Loucy (cell line): ENCODE measurements around the gene TAOK2.

ENCODE experiments used
- H2AFZ ChIP-seq: fragments of 200-600 bp; sonication (generic); 2 replicates; pipeline ENCODE4 v1.6.0; 2016; ENCODE audit warnings: antibody characterized with exemption, mild to moderate bottlenecking, low read length, moderate library complexity
- H3F3A ChIP-seq: fragments of 200-600 bp; 2 replicates; pipeline ENCODE4 v1.6.0; 2016; ENCODE audit warnings: antibody characterized with exemption, low read depth, mild to moderate bottlenecking
- H3K27me3 ChIP-seq: fragments of 200-600 bp; sonication (generic); 2 replicates; pipeline ENCODE4 v1.6.1; 2014; ENCODE audit warnings: low read length, mild to moderate bottlenecking; ENCODE audit not compliant: insufficient read depth, poor library complexity, severe bottlenecking
- H3K36me3 ChIP-seq: fragments of 200-600 bp; sonication (generic); 2 replicates; pipeline ENCODE4 v1.6.1; 2016; ENCODE audit warnings: low read length; ENCODE audit not compliant: insufficient read depth
- H3K4me1 ChIP-seq: fragments of 200-600 bp; sonication (generic); 2 replicates; pipeline ENCODE4 v1.5.1; 2014; ENCODE audit warnings: low read length, mild to moderate bottlenecking; ENCODE audit not compliant: insufficient read depth, poor library complexity, severe bottlenecking
- H3K4me2 ChIP-seq: fragments of 200-600 bp; sonication (generic); 2 replicates; pipeline ENCODE4 v1.6.0; 2014; ENCODE audit warnings: antibody characterized with exemption, low read length, low read depth, mild to moderate bottlenecking; ENCODE audit not compliant: poor library complexity, severe bottlenecking
- H3K4me3 ChIP-seq: fragments of 200-600 bp; sonication (generic); 2 replicates; pipeline ENCODE4 v1.5.1; 2014; ENCODE audit warnings: low read length, mild to moderate bottlenecking, mixed read lengths; ENCODE audit not compliant: poor library complexity, severe bottlenecking
- H3K79me2 ChIP-seq: fragments of 200-600 bp; sonication (generic); 2 replicates; pipeline ENCODE4 v1.6.1; 2014; ENCODE audit warnings: low read length; ENCODE audit not compliant: insufficient read depth
- H3K9ac ChIP-seq: fragments of 200-600 bp; sonication (generic); 2 replicates; pipeline ENCODE4 v1.6.0; 2014; ENCODE audit warnings: mild to moderate bottlenecking, low read depth, low read length, moderate library complexity; ENCODE audit not compliant: poor library complexity, severe bottlenecking
- H3K9me2 ChIP-seq: fragments of 200-600 bp; sonication (generic); replicated peaks from 2 replicates; pipeline ENCODE4 v1.6.1; 2016; ENCODE audit warnings: low read depth, low read length, mixed read lengths
- H3K9me3 ChIP-seq: fragments of 200-600 bp; sonication (generic); 2 replicates; pipeline ENCODE4 v1.6.1; 2014; ENCODE audit warnings: mild to moderate bottlenecking, antibody characterized with exemption, low read length, low read depth; ENCODE audit not compliant: insufficient read depth
- H4K20me1 ChIP-seq: fragments of 200-600 bp; sonication (generic); 2 replicates; pipeline ENCODE4 v1.6.0; 2014; ENCODE audit warnings: antibody characterized with exemption, low read length, mild to moderate bottlenecking; ENCODE audit not compliant: insufficient read depth, poor library complexity, severe bottlenecking
- CTCF ChIP-seq: fragments of 200-600 bp; sonication (generic); conservative IDR thresholded peaks from 2 replicates; pipeline ENCODE4 v1.5.1; 2014; ENCODE audit warnings: mild to moderate bottlenecking, antibody characterized with exemption, low read length
- EZH2phosphoT487 ChIP-seq: fragments of 200-600 bp; IDR thresholded peaks from 2 replicates; pipeline ENCODE4 v1.6.1; 2018; ENCODE audit warnings: antibody characterized with exemption, mild to moderate bottlenecking, moderate library complexity, borderline replicate concordance

Gene TAOK2

GRCh38 chr16:29973384-29974246 lies at the start of gene TAOK2:
Gene TAOK2 (plus strand): TSS chr16:29973868. CDS start chr16:29977773, 3,905 bp downstream.
- Histone ChIP-seq H3K9ac (peak within 1 kb of the TSS; percentile 96), H3K4me3 (peak within 1 kb of the TSS; percentile 97), H3K9me3 (no peaks in the 10 kb centered on the region), H3K4me2 (peak within 1 kb of the TSS; percentile 86), H3K9me2 (no peaks in the 10 kb centered on the region), H3K36me3 (peaks cover 7% of the 10 kb centered on the region; the same call in 1 of the 2 replicates), H2AFZ (peak within 1 kb of the TSS; percentile 76), H3K27me3 (no peaks in the 10 kb centered on the region), H3K4me1 (peaks cover 42% of the 10 kb centered on the region), H4K20me1 (peaks cover 40% of the 10 kb centered on the region), H3K79me2 (peaks cover 47% of the 10 kb centered on the region), H3F3A (no peaks in the 10 kb centered on the region; the same call in 1 of the 2 replicates)
- TF ChIP-seq CTCF: no peak
- TF ChIP-seq EZH2phosphoT487: no peak

DNA sequence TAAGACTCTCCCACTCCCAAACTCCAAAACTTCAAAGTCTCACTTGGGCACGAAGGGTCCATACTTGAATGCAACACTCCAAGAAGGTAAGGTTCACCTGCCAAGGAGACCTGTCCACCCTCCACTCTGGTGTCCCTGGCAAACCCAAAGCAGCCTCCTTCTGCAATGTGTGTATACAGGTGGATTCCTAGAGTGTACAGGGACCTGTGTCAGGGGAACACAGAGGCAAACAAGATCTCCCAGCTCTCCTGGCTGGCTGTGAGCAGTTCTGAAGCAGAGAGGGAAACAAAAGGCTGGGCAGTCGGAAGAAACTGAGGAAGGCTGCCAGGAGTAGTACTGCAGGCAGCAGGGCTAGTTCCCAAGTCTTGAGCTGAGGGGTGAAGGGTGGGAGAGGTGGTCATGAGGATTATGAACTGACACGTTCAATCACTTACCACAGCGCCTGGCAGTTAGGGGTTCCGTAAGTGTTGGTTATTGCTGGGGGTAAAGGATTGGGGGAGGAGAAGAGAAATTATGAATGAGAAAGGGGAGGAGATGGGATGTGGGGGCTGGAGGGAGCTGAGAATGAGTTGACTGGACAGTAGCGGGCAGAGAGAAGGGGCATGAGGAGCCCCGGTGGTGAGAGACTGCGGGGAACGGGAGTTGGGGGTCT lies 48.4 kb upstream of the TAOK2 start:
- peak overlapping the region; percentile 92 for H3K4me2 ChIP-seq
- H3K9ac ChIP-seq: peak overlapping the region; percentile 93
- no peaks in the 10 kb centered on the region for H3K9me2 ChIP-seq
- TF ChIP-seq CTCF: no peak
- TF ChIP-seq EZH2phosphoT487: no peak
- no peaks in the 10 kb centered on the region for H3K27me3 ChIP-seq
- H3K79me2 ChIP-seq: peaks cover 35% of the 10 kb centered on the region
- H3F3A ChIP-seq: no peaks in the 10 kb centered on the region
- H2AFZ ChIP-seq: peak overlapping the region; percentile 78; the same call in 1 of the 2 replicates
- H3K9me3 ChIP-seq: no peaks in the 10 kb centered on the region
- peaks cover 10% of the 10 kb centered on the region for H4K20me1 ChIP-seq
- H3K4me3 ChIP-seq: peak overlapping the region; percentile 88
- no peaks in the 10 kb centered on the region for H3K36me3 ChIP-seq
- peaks cover 28% of the 10 kb centered on the region for H3K4me1 ChIP-seq

GRCh38 chr16:29925781-29926710 lies 47.6 kb upstream of the TAOK2 start, which contains the start of gene KCTD13:
Gene KCTD13 (minus strand): TSS chr16:29926226. CDS start chr16:29926033, 193 bp downstream.
- Histone ChIP-seq H3K4me1 (peaks cover 28% of the 10 kb centered on the region), H3K4me3 (peak within 1 kb of the TSS; percentile 88), H3K9me2 (no peaks in the 10 kb centered on the region), H3K36me3 (no peaks in the 10 kb centered on the region), H3K79me2 (peaks cover 35% of the 10 kb centered on the region), H3K9ac (peak within 1 kb of the TSS; percentile 93), H3K4me2 (peak within 1 kb of the TSS; percentile 92), H3K27me3 (no peaks in the 10 kb centered on the region), H3K9me3 (no peaks in the 10 kb centered on the region), H3F3A (no peaks in the 10 kb centered on the region), H2AFZ (peak within 1 kb of the TSS; percentile 85), H4K20me1 (peaks cover 10% of the 10 kb centered on the region)
- TF ChIP-seq EZH2phosphoT487: no peak
- no peak for TF ChIP-seq CTCF
